Right ventricle myocardium inferior (tissue), 1 donor: Measurements from ENCODE around the gene GLYATL3. TPM values are rescaled to one million over a fixed set of nuclear protein-coding genes. Genes with fewer than 3 reads are reported as not detected.

Experiments
- ATAC-seq: fragments of 200-7000 bp; cut with Tn5 transposase; one replicate; pipeline ENCODE4 v1.9.1; 2020; ENCODE audit warnings: mild to moderate bottlenecking, moderate library complexity
- DNase-seq: peaks from one replicate; pipeline ENCODE4 v3.0.0; 2021; ENCODE audit errors: missing footprints
- intact Hi-C: fragments of 100-400 bp; cut with DNase I; formaldehyde crosslinking; loops from one replicate; pipeline ENCODE4 v1.11.0; 2022
- total RNA-seq: library from RNA; stranded (reverse); fragmentation: NEBNext Ultra II Directional; extraction: Animal tissue kit (Norgen Biotek cat#: 25700); gene quantifications from one replicate; pipeline ENCODE4 v1.2.1, GENCODE V29; 2021
- donor health status: DM: no; HTN: yes; CAD: no; lungs with severe emphysema.

Gene GLYATL3
- total RNA-seq, 1 donor from 2014 or later: not detected

GRCh38 chr6:49565261-49565660, 65.5 kb downstream of the GLYATL3 start:
- DNase-seq (no peak), ATAC-seq (no peak)
- intact Hi-C loops: no loop called here

GRCh38 chr6:49565855-49566254, 66.1 kb downstream of the GLYATL3 start:
- intact Hi-C loops: no loop called here
- no peak for DNase-seq
- ATAC-seq: no peak

GRCh38 chr6:49570474-49571079, 70.9 kb downstream of the GLYATL3 start:
- no peak for ATAC-seq
- no peak for DNase-seq
- intact Hi-C loops: no loop called here

- intact Hi-C loops: no loop called here
- ATAC-seq (no peak), DNase-seq (no peak)
Observed at GRCh38 chr6:49576618-49577017, 76.9 kb downstream of the GLYATL3 start.

Other genes starting within 250 kb of the GLYATL3 start
- gene MMUT, start 36.7 kb upstream of the GLYATL3 start, total RNA-seq: 32.7 TPM
- gene CENPQ, start 36.6 kb upstream of the GLYATL3 start, total RNA-seq: 4.3 TPM
- gene C6orf141, start 50.7 kb downstream of the GLYATL3 start, total RNA-seq: not detected
- gene RHAG, start 136.9 kb downstream of the GLYATL3 start, total RNA-seq: 0.76 TPM
- not detected for gene CRISP2, start 213.6 kb downstream of the GLYATL3 start, total RNA-seq
- gene CRISP3, start 244.5 kb downstream of the GLYATL3 start, total RNA-seq: not detected